ENCODE results near the gene CRNN.

Gene CRNN

DNA sequence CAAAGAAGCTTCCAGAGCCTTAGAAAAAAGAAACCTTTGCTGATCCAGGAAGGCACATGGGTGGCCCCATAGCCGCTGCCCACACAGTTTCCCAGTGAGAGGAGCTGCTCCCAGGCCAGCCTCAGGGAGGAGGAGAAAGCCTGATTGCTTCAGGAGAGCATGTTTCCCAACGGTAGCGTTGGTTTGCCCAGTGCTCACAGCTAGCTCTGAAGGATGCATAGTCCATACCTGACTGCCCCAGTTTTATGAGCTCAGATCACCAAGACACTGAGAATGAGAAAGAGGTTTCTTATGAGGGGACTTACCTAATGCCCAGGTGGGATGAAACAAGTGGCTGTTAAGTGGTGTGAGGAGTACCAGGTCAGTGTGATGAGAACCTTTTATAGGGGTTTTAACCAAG is at the start of gene CRNN:
TSS of gene CRNN (minus strand) at position 355 of the 400 bp plus-strand sequence. CDS start 2,030 bp downstream, outside the sequence.
- DNase-seq (ENCODE audit: low read depth) = no peak

DNA sequence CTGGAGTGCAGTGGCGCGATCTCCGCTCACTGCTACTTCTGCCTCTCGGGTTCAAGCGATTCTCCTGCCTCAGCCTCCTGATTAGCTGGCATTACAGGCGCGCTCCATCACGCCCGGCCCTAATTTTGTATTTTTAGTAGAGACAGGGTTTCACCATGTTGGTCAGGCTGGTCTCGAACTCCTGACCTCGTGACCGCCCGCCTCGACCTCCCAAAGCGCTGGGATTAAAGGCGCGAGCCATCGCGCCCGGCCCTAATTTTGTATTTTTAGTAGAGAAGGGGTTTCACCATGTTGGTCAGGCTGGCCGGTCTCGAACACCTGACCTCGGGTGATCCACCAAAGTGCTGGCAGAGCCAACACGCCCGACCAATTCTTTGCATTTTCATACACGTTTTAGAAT is 48.6 kb upstream of the CRNN start:
- DNase-seq (ENCODE audit: low read depth) = no peak

DNA sequence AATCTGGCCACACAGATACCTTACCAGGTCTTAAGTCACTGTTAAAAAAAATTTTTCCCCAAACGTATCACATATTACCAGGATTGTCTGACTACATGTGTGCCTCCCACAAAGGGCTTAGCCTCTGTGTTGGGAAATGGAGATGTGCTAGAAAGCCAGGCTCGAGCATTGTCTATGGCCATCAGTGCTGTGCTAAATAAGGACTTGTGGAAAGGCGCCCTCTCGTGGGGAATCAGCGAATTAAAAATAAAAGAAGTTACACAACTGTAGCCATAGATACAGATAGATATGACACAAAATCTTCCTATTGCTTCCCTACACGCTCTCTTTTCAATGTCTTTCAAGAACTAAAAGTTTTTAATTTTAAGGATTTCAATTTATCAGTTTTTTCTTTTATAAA is 47.5 kb upstream of the CRNN start:
- peak; percentile 59 for DNase-seq (ENCODE audit: low read depth)

DNA sequence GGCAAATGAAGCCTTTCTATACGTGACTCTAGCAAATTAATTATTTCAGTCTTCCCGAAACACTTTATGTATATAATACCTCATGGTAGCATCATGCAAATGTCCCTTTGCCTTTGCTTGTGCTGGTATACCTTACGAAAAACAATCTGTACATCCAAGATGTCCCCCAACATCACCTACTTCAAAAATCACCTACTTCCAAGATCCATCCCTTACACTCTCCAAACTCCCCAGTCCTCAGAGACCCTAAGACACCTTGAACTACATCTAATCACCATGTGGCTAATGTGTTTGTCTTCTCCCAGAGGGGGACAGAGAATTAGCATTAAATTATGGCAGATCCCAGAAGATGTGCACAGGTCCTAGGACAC is 46.5 kb upstream of the CRNN start:
- DNase-seq (ENCODE audit: low read depth) = no peak

DNA sequence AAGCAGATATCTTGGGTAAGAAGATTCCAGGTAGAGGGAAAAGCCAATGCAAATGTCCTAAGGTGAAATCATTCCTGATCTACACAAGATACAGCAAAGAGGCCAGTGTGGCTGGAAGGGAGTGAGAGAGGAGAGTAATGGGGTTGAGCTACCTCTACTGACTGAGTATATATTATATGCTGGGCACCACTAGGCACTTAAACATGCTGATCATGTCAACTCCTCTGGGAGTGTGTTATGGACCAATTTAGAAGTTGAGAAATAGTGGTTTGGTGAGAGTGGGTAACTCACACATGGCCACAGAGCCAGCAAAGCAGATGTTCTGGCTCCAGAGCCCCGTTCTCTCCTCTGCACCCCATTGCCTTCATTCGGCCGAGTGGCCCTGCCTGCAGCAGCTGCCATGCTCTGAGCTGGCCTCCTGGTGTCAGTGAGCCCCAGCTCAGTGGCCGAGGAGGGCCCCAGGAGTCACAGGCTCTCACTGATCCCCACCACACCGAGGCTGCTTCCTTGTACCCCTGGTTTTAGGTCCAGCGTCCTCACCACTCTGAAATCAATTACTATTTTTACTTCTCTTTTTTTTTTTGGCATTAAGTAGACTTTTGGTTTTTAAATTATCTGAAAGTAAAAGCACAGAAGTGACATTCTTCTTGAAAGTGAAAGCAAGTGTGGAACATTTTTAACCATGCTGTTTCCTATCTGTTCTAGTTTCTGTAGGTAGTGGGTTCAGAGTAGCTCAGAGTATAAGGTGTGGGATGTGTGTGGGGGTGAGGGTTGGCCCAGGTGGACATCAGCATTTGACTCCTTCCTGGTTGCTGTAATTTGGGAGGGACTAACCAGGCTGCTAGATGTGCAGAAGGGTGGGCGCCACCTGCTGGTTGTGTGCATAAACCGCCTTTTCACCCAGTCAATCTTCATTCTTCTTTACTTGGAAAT is 45.8 kb upstream of the CRNN start:
- peak; percentile 59 for DNase-seq (ENCODE audit: low read depth)

DNA sequence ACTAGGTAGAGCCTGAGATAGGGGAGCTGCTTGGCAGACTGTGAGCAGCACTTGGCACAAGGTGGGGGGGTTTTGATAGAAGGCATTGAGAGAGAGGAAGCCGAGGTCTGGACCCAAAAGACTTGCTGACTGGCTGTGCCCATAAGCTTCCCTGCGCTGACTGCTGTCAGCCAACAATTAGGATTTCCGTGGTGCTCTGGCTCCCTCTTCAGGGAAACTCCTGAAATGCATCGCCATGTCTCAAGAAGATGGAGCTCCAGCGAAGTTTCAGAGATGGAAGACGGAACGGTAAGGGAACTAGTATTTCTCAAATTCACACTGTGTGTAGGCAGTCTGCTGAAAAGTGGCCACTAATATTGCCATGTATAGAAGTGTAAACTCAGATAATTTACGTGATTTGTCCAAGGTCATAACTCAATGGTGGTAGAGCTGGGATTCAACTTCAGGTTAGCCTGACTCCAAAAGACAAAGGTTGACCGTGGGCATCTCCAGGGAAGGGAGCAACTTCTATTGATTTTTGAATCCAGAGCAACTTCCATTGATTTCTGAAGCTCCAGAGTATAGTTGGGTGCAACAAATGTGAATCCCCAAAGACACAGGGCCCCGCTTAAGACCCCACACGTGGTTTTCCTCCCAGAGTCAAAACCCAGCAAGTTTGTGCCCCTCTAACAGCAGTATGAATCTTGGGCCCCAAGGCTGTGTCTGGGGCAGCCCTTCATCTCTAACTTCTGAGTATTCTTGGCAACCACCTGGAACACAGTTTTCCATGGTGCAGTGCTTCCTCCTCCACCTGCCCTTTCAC is 44.5 kb upstream of the CRNN start:
- DNase-seq (ENCODE audit: low read depth) = peak; percentile 72

DNA sequence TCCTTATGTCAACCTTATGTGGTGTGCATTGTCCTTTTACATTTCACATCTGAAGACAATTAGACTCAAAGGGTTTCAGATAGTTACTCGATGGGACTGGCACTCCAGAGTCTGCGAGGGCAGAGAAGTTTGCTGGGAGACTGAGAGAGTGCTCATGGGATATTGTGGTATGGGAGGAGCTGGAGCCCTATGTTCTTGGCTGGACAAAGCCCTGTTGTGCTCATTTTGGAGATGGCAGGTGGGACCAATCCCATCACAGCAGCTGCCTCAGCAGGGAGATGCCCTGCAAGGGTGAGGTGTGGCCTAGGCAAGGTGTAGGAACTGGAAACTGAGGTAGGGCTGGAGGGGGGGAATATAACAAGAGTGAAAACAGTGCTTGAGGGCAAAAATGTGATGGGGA is 43.5 kb upstream of the CRNN start:
- no peak for DNase-seq (ENCODE audit: low read depth)

DNA sequence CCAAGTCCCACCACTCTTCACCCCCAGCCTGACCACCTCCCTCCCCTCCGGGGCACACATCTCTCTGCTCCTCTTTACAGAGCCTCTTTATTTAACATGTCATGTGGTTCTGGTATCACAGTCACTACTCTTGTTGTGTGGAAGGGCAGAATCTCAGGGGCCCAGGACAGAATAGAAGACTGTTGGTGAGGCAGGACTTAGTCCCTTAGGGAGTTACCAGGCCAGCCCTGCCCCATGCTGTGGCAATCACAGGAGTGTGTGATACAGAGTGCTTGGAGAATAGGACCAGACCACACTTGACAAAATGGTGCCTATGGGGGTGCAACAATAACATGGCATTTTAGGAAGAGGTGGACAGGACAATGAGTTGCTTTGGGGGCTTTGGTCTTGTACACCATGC is 43.0 kb upstream of the CRNN start:
- no peak for DNase-seq (ENCODE audit: low read depth)

DNA sequence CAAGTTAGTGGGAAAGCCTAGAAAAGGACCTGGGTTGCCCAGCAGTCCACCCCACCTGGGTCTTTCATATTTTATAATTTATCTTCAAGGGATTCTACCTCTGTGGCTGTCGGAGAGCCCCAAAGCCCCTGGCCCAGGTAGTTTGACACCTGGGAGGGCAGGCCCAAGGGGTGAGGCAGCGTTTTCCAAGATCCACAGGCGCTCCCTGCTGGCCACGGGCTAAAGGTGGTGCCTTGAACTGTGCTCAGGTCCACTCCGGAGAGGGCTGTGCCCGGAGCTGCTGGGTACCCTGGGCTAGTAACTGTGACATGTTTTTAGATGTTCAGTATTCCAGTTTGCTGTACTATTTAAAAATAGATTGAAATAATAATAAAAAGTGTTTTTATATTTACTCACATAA is 37.2 kb upstream of the CRNN start:
- no peak for DNase-seq (ENCODE audit: low read depth)

DNA sequence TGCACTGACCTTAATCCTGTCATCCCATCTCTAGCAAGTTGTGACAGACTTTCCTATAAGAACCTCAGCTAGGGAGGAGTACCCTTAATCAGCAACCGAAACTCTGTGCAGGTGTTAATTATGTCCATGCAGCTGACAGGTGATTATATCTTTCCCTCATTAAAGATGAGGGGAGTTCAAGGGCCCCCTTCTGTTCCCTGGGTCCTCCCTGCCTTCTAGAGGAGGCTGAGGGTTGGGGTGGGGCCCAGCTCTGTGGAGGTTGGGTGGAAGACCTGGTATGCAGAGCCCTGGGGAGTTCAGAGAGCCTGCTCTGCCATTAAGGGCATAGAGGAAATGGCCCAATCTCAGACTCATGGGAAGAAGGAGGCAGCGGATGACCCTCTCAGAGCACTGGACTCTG is 35.6 kb upstream of the CRNN start:
- DNase-seq (ENCODE audit: low read depth) = no peak

DNA sequence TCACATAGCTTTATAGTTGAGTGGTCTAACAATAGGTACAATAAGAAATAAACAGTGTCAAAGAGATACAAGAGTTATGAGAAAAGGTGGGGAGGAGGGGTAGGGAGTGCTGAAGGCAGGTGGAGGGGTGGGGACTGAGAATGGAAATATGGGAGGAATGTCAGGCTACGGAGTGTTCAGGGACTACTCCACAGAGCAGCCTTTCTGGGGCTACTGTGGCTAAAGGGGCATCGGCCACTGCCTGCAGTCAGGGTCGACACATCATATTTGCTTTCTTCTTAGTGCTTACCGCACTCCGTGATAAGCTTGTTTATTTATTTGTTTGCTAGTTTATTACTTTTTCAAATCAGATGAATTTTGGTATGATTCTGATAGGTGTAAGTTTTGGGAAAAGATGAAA is 34.4 kb upstream of the CRNN start:
- DNase-seq (ENCODE audit: low read depth) = no peak

DNA sequence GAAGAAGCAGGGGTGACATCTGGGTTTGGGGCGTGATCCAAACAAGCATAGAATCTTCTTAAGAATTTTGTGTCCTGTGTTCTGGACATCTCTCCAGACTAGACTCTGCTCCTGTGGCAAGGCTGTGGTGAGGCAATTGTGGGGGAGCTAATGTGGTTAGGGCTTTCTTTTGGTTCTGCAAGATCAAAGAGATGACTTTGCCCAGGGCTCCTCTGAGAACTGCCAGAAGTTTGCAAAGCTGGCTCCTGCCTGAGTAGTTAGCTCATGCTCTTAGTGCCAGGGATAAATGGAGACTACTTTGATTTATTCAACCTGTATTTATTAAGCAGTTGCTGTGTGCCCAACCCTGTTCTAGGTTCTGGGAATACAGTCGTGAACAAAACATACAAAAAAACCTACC is 34.0 kb upstream of the CRNN start:
- DNase-seq (ENCODE audit: low read depth) = no peak

DNA sequence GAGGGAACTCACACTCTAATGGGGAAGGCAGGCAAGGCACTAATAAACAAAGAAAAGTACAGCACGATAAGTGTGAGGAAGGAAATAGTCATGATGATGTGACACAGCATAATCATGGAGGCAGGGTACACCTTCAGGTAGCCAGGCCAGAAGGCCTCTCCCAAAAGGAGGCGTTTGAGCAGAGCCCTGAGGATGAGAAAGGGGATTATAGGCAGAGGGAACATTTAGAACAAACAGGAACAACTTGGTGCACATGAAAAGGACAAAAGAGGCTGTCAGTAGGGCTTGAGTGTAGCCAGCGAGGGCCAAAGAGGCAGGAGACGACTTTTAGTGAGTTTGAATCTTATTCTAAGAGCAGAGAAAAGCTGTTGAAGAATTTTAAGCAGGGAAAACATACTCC is 33.4 kb upstream of the CRNN start:
- DNase-seq (ENCODE audit: low read depth) = no peak

DNA sequence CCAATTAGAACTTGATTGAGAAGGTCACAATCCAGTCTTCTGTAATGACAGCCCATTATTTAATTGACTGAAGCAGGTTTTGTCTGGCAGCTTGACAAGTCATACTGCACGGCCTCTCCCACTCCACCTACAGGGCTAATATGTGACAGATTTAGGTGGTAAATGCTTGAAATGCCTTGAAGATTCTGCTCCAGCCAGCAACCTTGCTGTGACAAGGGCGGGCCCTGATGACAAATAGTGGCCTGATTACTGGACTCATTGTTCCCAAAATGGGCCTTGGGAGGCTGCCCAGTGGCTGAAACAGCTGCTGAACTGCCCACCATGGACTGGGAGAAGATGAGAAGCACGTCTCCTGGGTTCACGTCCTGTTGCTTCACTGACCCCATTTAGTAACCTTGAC is 30.0 kb upstream of the CRNN start:
- DNase-seq (ENCODE audit: low read depth) = no peak

DNA sequence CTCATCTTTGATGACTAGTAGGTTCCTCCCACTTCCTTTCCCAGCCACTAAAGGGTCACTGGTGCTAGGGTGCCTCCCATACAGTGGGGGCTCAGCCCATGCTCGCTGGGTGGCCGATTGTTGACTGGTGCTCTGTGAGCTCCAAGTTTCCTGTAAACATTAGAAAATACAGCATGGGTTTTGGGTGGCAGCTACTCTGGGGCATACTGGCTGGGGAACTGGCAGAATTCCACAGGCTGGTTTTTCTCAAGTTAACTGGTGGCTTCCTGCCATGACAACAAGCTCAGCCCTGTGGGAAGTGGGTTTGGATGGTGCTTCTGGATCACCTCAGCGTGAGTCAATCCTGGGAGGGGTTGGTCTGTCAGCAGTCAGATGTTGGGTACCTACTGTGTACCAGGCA is 28.7 kb upstream of the CRNN start:
- DNase-seq (ENCODE audit: low read depth) = no peak

DNA sequence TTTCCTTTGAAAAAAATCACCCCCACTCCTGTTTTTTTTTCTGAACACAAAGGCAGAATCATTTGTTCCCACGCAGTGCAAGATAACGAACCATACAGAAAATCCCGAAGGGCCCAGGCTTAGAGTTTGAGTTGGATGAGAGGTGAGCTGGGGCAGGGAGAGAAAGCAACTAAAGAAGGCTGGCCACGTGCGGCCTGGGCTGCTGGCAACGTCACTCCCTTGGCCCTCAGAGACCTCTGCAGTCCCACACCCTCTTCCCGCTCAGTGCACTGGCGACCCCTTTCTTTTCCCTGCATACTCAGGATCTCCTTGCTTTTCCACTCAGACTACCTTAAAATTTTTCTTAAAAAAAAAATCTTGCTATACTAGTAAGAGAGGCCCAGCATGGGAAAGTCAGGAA is 28.2 kb upstream of the CRNN start:
- DNase-seq (ENCODE audit: low read depth) = no peak

DNA sequence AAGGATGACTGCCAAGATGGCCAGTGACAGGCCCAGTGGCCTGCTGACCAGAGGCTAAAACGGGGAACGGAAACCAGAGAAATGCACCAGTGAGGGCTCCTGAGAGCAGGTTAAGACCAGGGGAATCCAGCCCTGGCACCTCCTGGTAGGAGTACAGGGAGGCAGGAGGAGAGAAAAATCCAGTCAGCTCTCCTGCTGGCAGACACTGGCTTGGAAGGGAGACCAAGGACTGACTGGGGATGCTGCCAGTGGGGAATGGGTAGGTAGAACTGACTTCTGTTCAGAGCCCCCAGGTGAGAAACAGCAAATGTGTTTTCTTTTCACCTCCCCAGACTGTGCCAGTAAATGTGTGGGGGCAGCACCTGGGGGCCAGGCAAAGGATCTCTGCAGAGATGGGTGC is 27.7 kb upstream of the CRNN start:
- no peak for DNase-seq (ENCODE audit: low read depth)

DNA sequence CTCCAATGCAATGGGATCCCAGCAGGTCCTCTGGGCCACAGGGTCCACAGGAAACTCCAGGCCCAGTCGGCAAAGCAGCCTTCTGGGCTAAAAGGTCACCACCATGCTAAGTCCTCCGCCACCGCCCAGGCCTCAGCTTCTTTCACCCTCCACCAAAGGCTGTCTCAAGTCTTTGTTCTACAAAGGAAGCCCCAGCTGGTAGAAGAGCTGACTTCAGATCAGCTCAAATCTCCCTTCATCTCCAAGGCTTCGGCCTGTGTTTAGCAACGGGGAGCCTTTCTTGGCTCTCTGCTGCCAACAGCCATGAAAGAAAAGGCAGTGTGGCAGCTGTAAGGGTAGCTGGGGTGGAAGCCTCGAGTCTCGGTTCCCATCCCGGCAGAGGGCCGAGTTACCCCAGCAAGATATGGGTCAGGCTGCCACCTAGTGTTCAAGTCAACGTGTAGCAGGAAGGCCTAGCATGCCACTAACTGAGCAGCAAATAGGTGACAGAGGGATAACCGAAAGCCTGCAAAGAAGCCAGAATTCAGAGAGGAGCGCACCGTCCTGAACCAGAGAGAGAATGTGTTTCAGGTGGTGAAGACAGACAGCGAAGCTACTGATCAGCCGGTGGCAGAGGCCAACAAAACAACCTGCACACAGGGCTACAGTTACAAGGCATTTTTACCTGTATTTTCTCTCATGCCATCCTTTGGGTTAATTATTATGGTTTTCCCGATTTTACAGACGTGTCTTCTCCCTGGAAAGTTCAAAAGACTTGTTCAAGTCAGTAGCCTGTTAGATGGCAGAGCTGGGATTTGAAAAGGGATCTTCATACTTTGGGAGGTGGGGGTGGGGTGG is 26.8 kb upstream of the CRNN start:
- peak; percentile 61 for DNase-seq (ENCODE audit: low read depth)

DNA sequence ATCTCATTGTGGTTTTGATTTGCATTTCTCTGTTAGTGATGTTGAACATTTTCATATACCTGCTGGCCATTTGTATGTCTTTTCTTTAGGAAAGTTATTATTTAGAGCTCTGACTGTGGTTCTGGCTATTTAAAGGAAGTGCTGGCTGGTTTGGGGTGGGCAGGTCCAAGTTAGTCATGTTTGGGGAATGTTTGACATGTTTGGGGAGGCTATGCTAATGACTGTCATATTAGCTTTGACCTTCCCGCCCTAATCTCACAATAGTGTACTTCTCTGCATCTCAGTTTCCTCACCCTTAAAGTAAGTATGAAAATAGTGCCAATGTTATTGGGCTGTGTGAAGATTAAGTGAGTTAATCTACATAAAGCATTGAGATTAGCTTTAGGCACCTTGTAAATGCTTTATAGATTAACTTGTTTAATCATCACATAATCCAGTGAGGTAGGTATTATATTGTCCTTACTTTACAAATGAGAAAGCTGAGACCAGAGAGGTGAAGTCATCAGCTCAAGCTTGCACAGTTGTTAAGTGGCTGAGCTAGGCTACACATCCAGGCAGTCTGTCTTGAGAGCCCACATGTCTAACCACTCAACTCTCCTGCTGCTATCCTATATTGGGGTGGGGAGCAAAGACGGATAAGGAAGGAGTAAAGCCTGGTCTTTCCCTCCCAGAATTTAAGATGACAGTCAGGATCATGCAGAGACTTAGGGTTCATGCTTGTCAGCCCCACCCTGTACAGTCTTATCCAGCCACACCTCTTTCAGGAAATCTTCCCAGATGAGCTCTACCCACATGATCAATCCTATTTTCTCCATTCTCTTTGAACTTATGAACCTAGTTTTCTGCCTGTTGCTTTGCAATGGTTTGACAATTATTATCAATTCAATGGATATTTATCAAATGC is 22.8 kb upstream of the CRNN start:
- no peak for DNase-seq (ENCODE audit: low read depth)

DNA sequence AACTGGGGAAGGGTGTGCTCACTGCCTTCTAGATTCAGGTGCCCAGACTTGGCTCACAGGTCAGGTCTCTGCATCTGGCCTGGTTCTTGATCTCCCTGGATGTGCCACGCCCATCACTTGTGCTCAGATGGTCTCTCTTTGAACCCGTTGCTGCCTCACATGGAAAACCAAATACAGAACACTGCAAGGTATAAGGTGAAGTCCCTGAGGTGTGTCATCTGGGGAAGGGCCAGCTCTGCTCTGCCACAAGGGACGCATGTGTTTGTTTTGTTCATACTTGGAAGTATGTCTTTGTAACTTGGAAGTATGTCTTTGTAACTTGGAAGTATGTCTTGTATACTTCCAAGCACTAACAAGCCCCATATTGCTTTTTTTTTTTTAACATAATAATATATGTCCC is 13.4 kb upstream of the CRNN start:
- DNase-seq (ENCODE audit: low read depth) = no peak

DNA sequence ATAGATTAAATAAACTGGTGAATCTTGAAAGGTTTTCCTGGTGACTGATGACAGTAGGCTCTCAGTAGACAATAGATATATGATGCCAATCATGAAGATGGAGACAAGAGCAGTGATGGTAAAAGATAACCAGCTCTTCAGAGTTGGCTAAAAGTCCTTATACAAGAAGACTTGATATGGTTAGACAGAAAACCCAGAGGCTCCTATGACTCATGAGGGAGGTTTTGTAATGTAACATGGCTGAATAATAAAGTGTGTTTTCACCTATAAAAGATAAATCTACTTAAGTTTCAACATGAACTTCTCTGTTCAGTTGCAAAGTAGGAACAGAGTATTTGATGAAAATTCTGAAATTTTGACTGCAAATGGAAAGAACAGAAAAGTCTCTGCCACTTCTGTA is 12.7 kb upstream of the CRNN start:
- DNase-seq (ENCODE audit: low read depth) = peak; percentile 11
